Pancreas (tissue), 10 donors: ENCODE measurements around the gene HMX1. TPM values are rescaled to one million over a fixed set of nuclear protein-coding genes. Genes with fewer than 3 reads are reported as not detected.

Experiments used
- ATAC-seq, 4 donors: fragments of 200-7000 bp; cut with Tn5 transposase; one replicate each; pipeline versions ENCODE4 v1.8.0 to v1.9.1; 2020; ENCODE audit warnings: mild to moderate bottlenecking in 4 of 4, moderate library complexity in 4 of 4
- DNase-seq, 6 donors: peaks; one replicate each; pipeline ENCODE4 v3.0.0-alpha.2; 2020
- FAIRE-seq: peaks from 2 replicates; lab custom pipeline; 2012; peaks lifted over from hg19 to GRCh38; lab: Jason Lieb, UNC
- H3K27ac ChIP-seq, 4 donors: fragments of 200-600 bp; sonication (generic); 1 replicate in 3 of 4; 2 replicates in 1 of 4; pipeline versions ENCODE4 v1.5.0 to v1.8.0; 2020
- H3K27me3 ChIP-seq, 4 donors: fragments of 200-600 bp; one replicate each; pipeline ENCODE4 v1.8.0; 2021
- H3K36me3 ChIP-seq, 3 donors: fragments of 200-600 bp; sonication (generic) in 1 of 3; one replicate each; pipeline versions ENCODE4 v1.5.0 to v1.8.0; 2020 to 2021
- H3K4me1 ChIP-seq, 3 donors: fragments of 200-600 bp; one replicate each; pipeline ENCODE4 v1.8.0; 2021
- H3K4me3 ChIP-seq, 4 donors: fragments of 200-600 bp; sonication (generic) in 2 of 4; one replicate each; pipeline versions ENCODE4 v1.5.0 to v1.8.0; 2020 to 2021
- H3K9me3 ChIP-seq, 4 donors: fragments of 200-600 bp; one replicate each; pipeline ENCODE4 v1.8.0; 2021
- CTCF ChIP-seq, 4 donors: fragments of 200-600 bp; sonication (generic) in 3 of 4; IDR thresholded peaks; one replicate each; pipeline versions ENCODE4 v1.5.0 to v1.8.0; 2021; ENCODE audit warnings: antibody characterized with exemption in 4 of 4
- WGBS, 2 donors: extraction: QIAGEN DNeasy Blood & Tissue Kit; methylation state at CpG; one replicate each; pipeline ENCODE4 v1.1.7; 2013; 5-methylcytosine and 5-hydroxymethylcytosine counted together
- intact Hi-C, 3 donors: fragments of 100-400 bp; cut with DNase I; formaldehyde crosslinking; loops; one replicate each; pipeline versions ENCODE4 v1.11.1 to v1.14.2; 2022
- polyA plus RNA-seq, 2 donors: library from polyadenylated mRNA; stranded (reverse); fragments of 200-250 nt; gene quantifications; one replicate each; pipeline ENCODE4 v1.2.3, GENCODE V29; 2013
- total RNA-seq, 6 donors: library from RNA; stranded (reverse); fragmentation: NEBNext Ultra II Directional in 4 of 6; extraction: Animal tissue kit (Norgen Biotek cat#: 25700) in 4 of 6; gene quantifications; one replicate each; pipeline versions ENCODE4 v1.2.1 to v1.2.4, GENCODE V29; 2021 to 2023
- donor health status: healthy with polysubstance abuse.
- donor health status: DM: no; HTN: no; CAD: no; lungs with moderate emphysema.
- donor health status: DM: no; HTN: no; CAD: no.
- donor health status: control.
- donor health status: control.
- donor health status: Bipolar disorder and iron deficiency.
- donor health status: DM: yes; HTN: yes; CAD: no.
- donor health status: DM: no; HTN: no; CAD: no.
- donor health status: DM: no; HTN: no; CAD: no.
- donor health status: DM: yes; HTN: yes; CAD: no.

The HMX1 gene
- total and polyA plus RNA-seq, 8 donors = not detected

DNA sequence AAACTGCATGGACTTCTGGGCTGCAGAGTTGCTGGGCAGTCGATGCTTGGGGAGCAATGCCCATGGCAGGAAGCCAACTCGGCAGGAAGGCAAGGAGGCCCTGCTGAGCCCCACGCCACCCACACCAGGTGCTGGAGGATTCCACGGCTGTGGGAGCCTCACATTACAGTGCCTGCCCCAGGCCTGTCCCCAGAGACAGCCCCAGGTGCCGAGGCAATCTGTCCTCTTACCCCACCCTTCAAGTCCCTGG, 53.9 kb downstream of the HMX1 start:
- Histone ChIP-seq H3K27me3 (no peaks in the 10 kb centered on the region), H3K36me3 (no peaks in the 10 kb centered on the region), H3K9me3 (no peaks in the 10 kb centered on the region), H3K27ac (no peak overlapping the region), H3K4me1 (no peaks in the 10 kb centered on the region), H3K4me3 (no peak overlapping the region)
- no peak for ATAC-seq
- intact Hi-C loops = no loop called here
- DNase-seq = peak in 3 of 6 donors; percentile 11 to 60 (median 50)
- WGBS, 2 donors = 12 to 14% methylated on average over 5 of the region's 5 CpGs
- TF ChIP-seq CTCF (IDR thresholded peaks at IDR 0.05) = no peak
- FAIRE-seq = no peak

- TF ChIP-seq CTCF (IDR thresholded peaks at IDR 0.05) = no peak
- intact Hi-C loops = no loop called here
- Histone ChIP-seq H3K36me3 (no peaks in the 10 kb centered on the region), H3K4me1 (no peaks in the 10 kb centered on the region), H3K9me3 (no peaks in the 10 kb centered on the region), H3K4me3 (no peak overlapping the region), H3K27me3 (no peaks in the 10 kb centered on the region), H3K27ac (no peak overlapping the region)
- ATAC-seq = no peak
- peak in 3 of 6 donors; percentile 2 to 24 (median 14) for DNase-seq
- no peak for FAIRE-seq
- WGBS, 2 donors = 56% methylated on average over 13 of the region's 13 CpGs
Measured at GRCh38 chr4:8817096-8817812, 54.4 kb downstream of the HMX1 start.
